Astrocyte (in vitro differentiated cells and primary cell): ENCODE measurements around the gene PIK3IP1. TPM values are rescaled to one million over a fixed set of nuclear protein-coding genes. Genes with fewer than 3 reads are reported as not detected.

Experiments
- DNase-seq: peaks from one replicate; pipeline ENCODE4 v3.0.0-alpha.2; 2010; ENCODE audit warnings: low read depth
- FAIRE-seq: peaks from 2 replicates; lab custom pipeline; 2011; peaks lifted over from hg19 to GRCh38; lab: Jason Lieb, UNC
- H2AFZ ChIP-seq: 2 replicates; pipeline ENCODE4 v1.6.0; 2012; ENCODE audit warnings: low read depth, low read length, inconsistent platforms
- H3K27ac ChIP-seq: 2 replicates; pipeline ENCODE4 v1.5.1; 2011; ENCODE audit warnings: low read depth, low read length, inconsistent platforms
- H3K27me3 ChIP-seq: 2 replicates; pipeline ENCODE4 v1.6.0; 2011; ENCODE audit warnings: low read length, inconsistent platforms; ENCODE audit not compliant: insufficient read depth
- H3K36me3 ChIP-seq: 2 replicates; pipeline ENCODE4 v1.5.1; 2011; ENCODE audit warnings: low read length, inconsistent platforms; ENCODE audit not compliant: insufficient read depth
- H3K4me1 ChIP-seq: 2 replicates; pipeline ENCODE4 v1.5.1; 2011; ENCODE audit warnings: low read length, inconsistent platforms; ENCODE audit not compliant: insufficient read depth
- H3K4me2 ChIP-seq: 2 replicates; pipeline ENCODE4 v1.6.0; 2012; ENCODE audit warnings: low read length, inconsistent platforms
- H3K4me3 ChIP-seq: 2 replicates; pipeline ENCODE4 v1.5.1; 2011; ENCODE audit warnings: low read depth, mild to moderate bottlenecking, low read length, inconsistent platforms; ENCODE audit not compliant: insufficient read depth
- H3K79me2 ChIP-seq: 2 replicates; pipeline ENCODE4 v1.6.0; 2012; ENCODE audit warnings: mild to moderate bottlenecking, low read length, inconsistent platforms; ENCODE audit not compliant: insufficient read depth
- H3K9ac ChIP-seq: 2 replicates; pipeline ENCODE4 v1.6.0; 2012; ENCODE audit warnings: mild to moderate bottlenecking, low read length, inconsistent platforms
- H3K9me3 ChIP-seq: 2 replicates; pipeline ENCODE4 v1.5.1; 2012; ENCODE audit warnings: low read depth, mild to moderate bottlenecking, low read length, inconsistent platforms; ENCODE audit not compliant: insufficient read depth
- H4K20me1 ChIP-seq: 2 replicates; pipeline ENCODE4 v1.6.0; 2012; ENCODE audit warnings: low read length, inconsistent platforms; ENCODE audit not compliant: insufficient read depth
- H3K27ac Mint-ChIP-seq: one replicate; pipeline ENCODE4 v1.8.0; 2021; ENCODE audit warnings: mild to moderate bottlenecking, mixed read lengths; ENCODE audit not compliant: unreplicated experiment
- H3K27me3 Mint-ChIP-seq: one replicate; pipeline ENCODE4 v1.8.0; 2021; ENCODE audit warnings: low read depth, mixed read lengths; ENCODE audit not compliant: unreplicated experiment
- H3K36me3 Mint-ChIP-seq: one replicate; pipeline ENCODE4 v1.8.0; 2021; ENCODE audit warnings: low read depth, mixed read lengths; ENCODE audit not compliant: unreplicated experiment
- H3K4me1 Mint-ChIP-seq: one replicate; pipeline ENCODE4 v1.8.0; 2021; ENCODE audit warnings: low read depth, mixed read lengths; ENCODE audit not compliant: unreplicated experiment
- H3K4me3 Mint-ChIP-seq: one replicate; pipeline ENCODE4 v1.8.0; 2021; ENCODE audit warnings: mild to moderate bottlenecking, moderate library complexity, mixed read lengths; ENCODE audit not compliant: unreplicated experiment
- H3K9me3 Mint-ChIP-seq: one replicate; pipeline ENCODE4 v1.8.0; 2021; ENCODE audit warnings: mild to moderate bottlenecking, mixed read lengths; ENCODE audit not compliant: unreplicated experiment
- CTCF ChIP-seq: IDR thresholded peaks from 2 replicates; pipeline ENCODE4 v1.5.1; 2011; ENCODE audit warnings: low read depth, mild to moderate bottlenecking, inconsistent platforms, low read length, moderate library complexity; ENCODE audit not compliant: insufficient read depth
- EZH2 ChIP-seq: IDR thresholded peaks from 2 replicates; pipeline ENCODE4 v1.6.1; 2012; ENCODE audit warnings: mild to moderate bottlenecking, low read length, inconsistent platforms; ENCODE audit not compliant: insufficient read depth
- total RNA-seq: library from RNA; stranded (reverse); gene quantifications from 2 replicates; pipeline ENCODE4 v1.2.1, GENCODE V29; 2021

Gene PIK3IP1
- total RNA-seq, 1 donor from 2014 or later: 21.4 TPM

GRCh38 chr22:31278626-31279326 is 13.5 kb downstream of the PIK3IP1 start:
- Histone ChIP-seq H3K27me3 (no peaks in the 10 kb centered on the region), H2AFZ (no peak overlapping the region), H3K79me2 (no peaks in the 10 kb centered on the region), H3K4me2 (no peak overlapping the region), H4K20me1 (peaks cover 26% of the 10 kb centered on the region), H3K36me3 (peaks cover 25% of the 10 kb centered on the region), H3K4me1 (no peaks in the 10 kb centered on the region), H3K4me3 (no peak overlapping the region), H3K9ac (no peak overlapping the region), H3K27ac (no peak overlapping the region), H3K9me3 (no peaks in the 10 kb centered on the region)
- Mint-ChIP-seq H3K36me3 (peaks cover 34% of the 10 kb centered on the region), H3K9me3 (no peaks in the 10 kb centered on the region), H3K4me1 (no peaks in the 10 kb centered on the region), H3K4me3 (no peak overlapping the region), H3K27ac (no peak overlapping the region), H3K27me3 (no peaks in the 10 kb centered on the region)
- FAIRE-seq (no peak), DNase-seq (no peak)
- no peak for TF ChIP-seq CTCF
- no peak for TF ChIP-seq EZH2

GRCh38 chr22:31278151-31278621 is 14.1 kb downstream of the PIK3IP1 start:
- Histone ChIP-seq H3K79me2 (no peaks in the 10 kb centered on the region), H3K9me3 (no peaks in the 10 kb centered on the region), H3K4me1 (no peaks in the 10 kb centered on the region), H3K27me3 (no peaks in the 10 kb centered on the region), H3K4me3 (no peak overlapping the region), H2AFZ (no peak overlapping the region), H4K20me1 (peaks cover 27% of the 10 kb centered on the region), H3K27ac (no peak overlapping the region), H3K9ac (no peak overlapping the region), H3K36me3 (peaks cover 28% of the 10 kb centered on the region), H3K4me2 (no peak overlapping the region)
- H3K4me1 Mint-ChIP-seq: no peaks in the 10 kb centered on the region
- no peak overlapping the region for H3K4me3 Mint-ChIP-seq
- FAIRE-seq (no peak), DNase-seq (no peak)
- peaks cover 37% of the 10 kb centered on the region for H3K36me3 Mint-ChIP-seq
- TF ChIP-seq EZH2: no peak
- no peak for TF ChIP-seq CTCF
- H3K27me3 Mint-ChIP-seq: no peaks in the 10 kb centered on the region
- no peak overlapping the region for H3K27ac Mint-ChIP-seq
- H3K9me3 Mint-ChIP-seq: no peaks in the 10 kb centered on the region

GRCh38 chr22:31277741-31278140 is 14.5 kb downstream of the PIK3IP1 start:
- peaks cover 29% of the 10 kb centered on the region for H4K20me1 ChIP-seq
- no peaks in the 10 kb centered on the region for H3K79me2 ChIP-seq
- H3K36me3 Mint-ChIP-seq: peaks cover 40% of the 10 kb centered on the region
- H3K27ac Mint-ChIP-seq: no peak overlapping the region
- no peaks in the 10 kb centered on the region for H3K4me1 Mint-ChIP-seq
- no peak overlapping the region for H3K4me2 ChIP-seq
- no peak overlapping the region for H3K9ac ChIP-seq
- no peaks in the 10 kb centered on the region for H3K4me1 ChIP-seq
- FAIRE-seq (no peak), DNase-seq (no peak)
- H2AFZ ChIP-seq: no peak overlapping the region
- no peak overlapping the region for H3K27ac ChIP-seq
- H3K36me3 ChIP-seq: peaks cover 32% of the 10 kb centered on the region
- no peak overlapping the region for H3K4me3 Mint-ChIP-seq
- no peaks in the 10 kb centered on the region for H3K9me3 Mint-ChIP-seq
- H3K4me3 ChIP-seq: no peak overlapping the region
- H3K9me3 ChIP-seq: no peaks in the 10 kb centered on the region
- no peaks in the 10 kb centered on the region for H3K27me3 ChIP-seq
- no peak for TF ChIP-seq EZH2
- no peak for TF ChIP-seq CTCF
- no peaks in the 10 kb centered on the region for H3K27me3 Mint-ChIP-seq
